Osteocyte (in vitro differentiated cells): ENCODE data around the gene BTLA. TPM values are rescaled to one million over a fixed set of nuclear protein-coding genes. Genes with fewer than 3 reads are reported as not detected.

ENCODE experiments used
- DNase-seq: peaks from one replicate; pipeline ENCODE4 v3.0.0; 2021; ENCODE audit warnings: mixed read lengths; ENCODE audit not compliant: unreplicated experiment; ENCODE audit errors: extremely low spot score
- H3K27ac Mint-ChIP-seq: one replicate; pipeline ENCODE4 v1.8.0; 2021; ENCODE audit warnings: mild to moderate bottlenecking, mixed read lengths; ENCODE audit not compliant: unreplicated experiment
- H3K27me3 Mint-ChIP-seq: one replicate; pipeline ENCODE4 v1.8.0; 2021; ENCODE audit warnings: mixed read lengths; ENCODE audit not compliant: unreplicated experiment
- H3K36me3 Mint-ChIP-seq: one replicate; pipeline ENCODE4 v1.8.0; 2021; ENCODE audit warnings: mixed read lengths; ENCODE audit not compliant: unreplicated experiment
- H3K4me1 Mint-ChIP-seq: one replicate; pipeline ENCODE4 v1.8.0; 2021; ENCODE audit warnings: mixed read lengths; ENCODE audit not compliant: unreplicated experiment
- H3K4me3 Mint-ChIP-seq: one replicate; pipeline ENCODE4 v1.8.0; 2021; ENCODE audit warnings: mild to moderate bottlenecking, moderate library complexity, mixed read lengths; ENCODE audit not compliant: unreplicated experiment
- H3K9me3 Mint-ChIP-seq: one replicate; pipeline ENCODE4 v1.8.0; 2021; ENCODE audit warnings: mixed read lengths; ENCODE audit not compliant: unreplicated experiment
- total RNA-seq: library from RNA; stranded (reverse); gene quantifications from 2 replicates; pipeline ENCODE4 v1.2.1, GENCODE V29; 2021
- TF ChIP-seq, protein P1 (sequence below): fragments of 200-600 bp; sonication (generic); IDR thresholded peaks from 2 replicates; pipeline ENCODE4 v1.5.0; 2021; ENCODE audit warnings: antibody characterized with exemption, mild to moderate bottlenecking, moderate library complexity

Gene BTLA
- total RNA-seq, 1 donor from 2014 or later: not detected

DNA sequence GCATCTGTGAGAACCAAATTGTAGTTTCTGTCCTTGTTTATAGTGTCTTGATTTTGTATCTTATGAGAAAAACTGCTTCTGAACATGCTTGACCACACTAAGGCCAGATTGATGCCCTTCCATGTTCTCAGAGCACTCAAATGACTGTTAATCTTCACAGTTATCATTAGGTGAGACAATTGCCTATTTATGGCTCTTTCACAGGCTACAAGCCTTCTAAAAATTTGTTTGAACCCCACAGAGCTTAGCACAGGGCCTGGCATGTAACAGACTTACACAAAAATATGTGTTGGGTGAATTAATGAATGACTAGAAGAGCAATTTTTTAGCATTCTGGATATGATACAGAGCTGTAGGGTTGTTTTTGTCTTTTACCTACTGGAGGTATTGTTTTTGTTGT lies 43.1 kb downstream of the BTLA start:
- no peaks in the 10 kb centered on the region for H3K36me3 Mint-ChIP-seq
- H3K4me3 Mint-ChIP-seq: no peak overlapping the region
- DNase-seq: no peak
- H3K27me3 Mint-ChIP-seq: peaks cover 21% of the 10 kb centered on the region
- H3K27ac Mint-ChIP-seq: no peak overlapping the region
- H3K4me1 Mint-ChIP-seq: no peaks in the 10 kb centered on the region
- peaks cover 3% of the 10 kb centered on the region for H3K9me3 Mint-ChIP-seq
- TF ChIP-seq, protein P1, sequence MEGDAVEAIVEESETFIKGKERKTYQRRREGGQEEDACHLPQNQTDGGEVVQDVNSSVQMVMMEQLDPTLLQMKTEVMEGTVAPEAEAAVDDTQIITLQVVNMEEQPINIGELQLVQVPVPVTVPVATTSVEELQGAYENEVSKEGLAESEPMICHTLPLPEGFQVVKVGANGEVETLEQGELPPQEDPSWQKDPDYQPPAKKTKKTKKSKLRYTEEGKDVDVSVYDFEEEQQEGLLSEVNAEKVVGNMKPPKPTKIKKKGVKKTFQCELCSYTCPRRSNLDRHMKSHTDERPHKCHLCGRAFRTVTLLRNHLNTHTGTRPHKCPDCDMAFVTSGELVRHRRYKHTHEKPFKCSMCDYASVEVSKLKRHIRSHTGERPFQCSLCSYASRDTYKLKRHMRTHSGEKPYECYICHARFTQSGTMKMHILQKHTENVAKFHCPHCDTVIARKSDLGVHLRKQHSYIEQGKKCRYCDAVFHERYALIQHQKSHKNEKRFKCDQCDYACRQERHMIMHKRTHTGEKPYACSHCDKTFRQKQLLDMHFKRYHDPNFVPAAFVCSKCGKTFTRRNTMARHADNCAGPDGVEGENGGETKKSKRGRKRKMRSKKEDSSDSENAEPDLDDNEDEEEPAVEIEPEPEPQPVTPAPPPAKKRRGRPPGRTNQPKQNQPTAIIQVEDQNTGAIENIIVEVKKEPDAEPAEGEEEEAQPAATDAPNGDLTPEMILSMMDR: no peak

DNA sequence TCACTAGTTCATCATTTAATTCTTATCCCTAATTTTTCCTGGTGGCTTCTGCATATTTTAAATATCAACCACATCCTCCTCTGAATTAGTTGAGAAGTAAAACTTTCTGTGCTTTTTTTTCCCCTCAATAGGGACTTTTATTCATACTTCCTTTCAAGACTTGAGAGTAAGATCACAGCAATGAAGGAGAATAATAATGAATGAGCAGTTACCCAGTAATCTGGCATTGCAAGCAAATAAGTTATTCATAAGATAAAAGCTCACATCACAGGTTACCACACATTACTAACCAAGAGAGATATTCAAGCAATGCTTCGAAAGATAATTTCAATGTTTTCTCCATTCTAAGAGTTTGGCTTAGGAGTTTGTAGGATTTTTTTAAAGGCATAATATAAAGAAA lies 50.3 kb downstream of the BTLA start:
- Mint-ChIP-seq H3K27ac (no peak overlapping the region), H3K4me3 (no peak overlapping the region), H3K27me3 (peaks cover 20% of the 10 kb centered on the region), H3K4me1 (peaks cover 2% of the 10 kb centered on the region), H3K36me3 (no peaks in the 10 kb centered on the region), H3K9me3 (no peaks in the 10 kb centered on the region)
- TF ChIP-seq, protein P1: no peak
- DNase-seq: no peak

DNA sequence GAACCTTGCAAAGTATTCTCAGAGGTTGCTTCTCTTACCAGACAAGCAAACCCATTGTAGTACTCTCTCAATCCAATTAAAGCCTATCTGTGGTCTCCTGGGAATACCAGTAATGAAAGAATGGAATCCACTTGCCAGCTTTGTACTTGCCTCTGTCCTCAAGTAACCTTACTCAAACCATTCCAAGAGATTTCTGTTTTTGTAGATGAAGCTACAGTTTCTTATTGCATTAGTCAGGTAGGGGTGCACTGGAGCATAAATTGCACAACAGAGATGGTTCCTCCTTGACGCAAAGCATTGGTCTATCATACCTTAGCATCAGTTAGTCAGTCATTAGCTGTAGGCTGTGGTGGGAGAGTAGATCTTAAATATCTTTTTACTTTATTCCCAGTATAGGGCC lies 52.9 kb downstream of the BTLA start:
- TF ChIP-seq, protein P1: no peak
- no peak overlapping the region for H3K4me3 Mint-ChIP-seq
- no peaks in the 10 kb centered on the region for H3K9me3 Mint-ChIP-seq
- no peaks in the 10 kb centered on the region for H3K36me3 Mint-ChIP-seq
- peaks cover 2% of the 10 kb centered on the region for H3K4me1 Mint-ChIP-seq
- DNase-seq: no peak
- H3K27me3 Mint-ChIP-seq: peaks cover 24% of the 10 kb centered on the region
- no peak overlapping the region for H3K27ac Mint-ChIP-seq

DNA sequence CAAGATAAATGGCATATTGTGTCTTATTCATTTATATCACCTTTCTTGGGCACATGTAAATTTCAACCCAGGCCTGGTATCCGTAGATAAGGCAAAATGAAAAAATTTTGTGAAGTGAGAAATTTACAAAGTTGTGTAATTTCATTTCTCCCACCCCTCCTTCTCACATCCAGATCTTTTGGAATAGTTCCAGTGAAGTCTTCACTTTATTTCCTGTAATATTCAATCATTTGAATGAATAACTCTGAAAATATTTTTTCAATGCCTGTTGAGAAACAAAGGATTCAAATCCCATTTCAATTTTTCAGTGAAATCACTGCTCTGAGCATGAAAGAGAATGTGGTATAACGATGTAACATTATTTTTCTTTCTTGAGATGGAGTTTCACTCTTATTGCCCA lies 53.4 kb downstream of the BTLA start:
- Mint-ChIP-seq H3K4me3 (no peak overlapping the region), H3K27me3 (peaks cover 24% of the 10 kb centered on the region), H3K36me3 (no peaks in the 10 kb centered on the region), H3K4me1 (peaks cover 2% of the 10 kb centered on the region), H3K9me3 (no peaks in the 10 kb centered on the region), H3K27ac (no peak overlapping the region)
- no peak for DNase-seq
- TF ChIP-seq, protein P1: no peak

DNA sequence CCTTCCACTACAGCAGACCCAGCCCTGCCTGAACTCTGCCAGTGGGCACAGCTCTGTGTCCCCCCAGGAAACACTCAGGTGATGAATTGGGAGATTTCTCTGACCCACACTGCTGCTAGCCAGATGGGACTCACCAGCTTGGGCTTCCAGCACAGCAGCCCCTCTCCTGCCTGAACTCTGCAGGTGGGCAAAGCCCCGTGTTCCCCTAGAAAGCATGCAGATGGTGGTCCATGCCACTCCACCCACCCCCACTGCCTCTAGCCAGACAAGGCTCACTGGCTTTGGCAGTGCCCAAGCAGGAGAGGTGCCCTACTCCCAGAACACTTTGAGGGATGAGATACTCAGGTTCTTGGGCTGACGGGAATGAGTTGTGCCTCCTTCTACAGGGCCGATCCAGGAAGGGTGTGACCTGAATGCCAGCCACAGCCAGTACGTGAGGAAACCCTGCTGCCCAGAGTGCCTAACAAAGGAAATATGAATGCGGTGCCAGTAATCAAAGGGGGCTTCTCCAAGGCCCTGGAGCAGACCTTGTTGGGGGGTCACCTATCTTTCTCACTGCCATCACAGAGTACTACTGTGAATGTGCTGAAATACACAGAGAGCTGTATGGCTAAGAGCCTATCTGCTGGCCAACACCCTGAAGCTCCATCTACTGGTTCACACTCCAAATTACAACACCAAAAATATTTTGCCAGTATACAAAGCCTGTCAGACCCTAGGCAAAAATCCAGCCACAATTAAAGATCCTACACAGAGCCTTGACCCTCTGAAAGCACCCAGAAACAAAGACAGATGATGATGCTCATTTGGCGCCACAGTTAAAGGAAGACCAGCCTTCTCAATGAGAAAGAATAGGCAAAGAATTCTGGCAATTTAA lies 61.9 kb downstream of the BTLA start:
- H3K9me3 Mint-ChIP-seq: no peaks in the 10 kb centered on the region
- DNase-seq: no peak
- peaks cover 21% of the 10 kb centered on the region for H3K27me3 Mint-ChIP-seq
- no peak overlapping the region for H3K4me3 Mint-ChIP-seq
- TF ChIP-seq, protein P1: peak; percentile 37
- H3K4me1 Mint-ChIP-seq: no peaks in the 10 kb centered on the region
- no peak overlapping the region for H3K27ac Mint-ChIP-seq
- no peaks in the 10 kb centered on the region for H3K36me3 Mint-ChIP-seq
